Stimulated activated CD8-positive, alpha-beta memory T cell treated with anti-CD3 and anti-CD28 coated beads, Interleukin-15, amount 100 ng/mL, for 48 hours (primary cell): ENCODE data around the gene PACS2.
"Not testable (repeated sequence)": the region's sequence is repeated elsewhere in the genome, so short reads cannot be mapped to it uniquely, and the experiment has no call there.

Experiments
- DNase-seq, 2 donors: peaks; one replicate each; pipeline ENCODE4 v3.0.0-alpha.2; 2020; ENCODE audit warnings: low read depth in 2 of 2

PACS2 gene

GRCh38 chr14:105330491-105330895 lies 15.9 kb downstream of the PACS2 start:
- no peak for DNase-seq

GRCh38 chr14:105331575-105332349 lies 17.2 kb downstream of the PACS2 start:
- DNase-seq = no peak

- DNase-seq = no peak
Measured at GRCh38 chr14:105332350-105332874, 17.9 kb downstream of the PACS2 start.

GRCh38 chr14:105333020-105333490 lies 18.5 kb downstream of the PACS2 start:
- DNase-seq = no peak

GRCh38 chr14:105333613-105334364 lies 19.2 kb downstream of the PACS2 start:
- no peak for DNase-seq

- no peak for DNase-seq
Measured at GRCh38 chr14:105334383-105335230, 20.1 kb downstream of the PACS2 start.

GRCh38 chr14:105335231-105335542 lies 20.6 kb downstream of the PACS2 start:
- not testable (repeated sequence) for DNase-seq

GRCh38 chr14:105335735-105336476 lies 21.4 kb downstream of the PACS2 start:
- no peak for DNase-seq

- DNase-seq = no peak
Measured at GRCh38 chr14:105336477-105337287, 22.1 kb downstream of the PACS2 start.

GRCh38 chr14:105337433-105337832 lies 22.9 kb downstream of the PACS2 start:
- DNase-seq = no peak

GRCh38 chr14:105337966-105338741 lies 23.6 kb downstream of the PACS2 start:
- DNase-seq = no peak

- DNase-seq = no peak
Measured at GRCh38 chr14:105340821-105341733, 26.5 kb downstream of the PACS2 start.

GRCh38 chr14:105343194-105343593 lies 28.6 kb downstream of the PACS2 start:
- DNase-seq = no peak

GRCh38 chr14:105346200-105346533 lies 31.6 kb downstream of the PACS2 start:
- DNase-seq = no peak

GRCh38 chr14:105346876-105347586 lies 32.5 kb downstream of the PACS2 start:
- DNase-seq = no peak

GRCh38 chr14:105347587-105347968 lies 33.0 kb downstream of the PACS2 start:
- no peak for DNase-seq

GRCh38 chr14:105348169-105348944 lies 33.8 kb downstream of the PACS2 start:
- DNase-seq = no peak
